WTC11 (cell line): ENCODE data around the gene PGD. TPM values are rescaled to one million over a fixed set of nuclear protein-coding genes. Genes with fewer than 3 reads are reported as not detected.

Experiments used
- ATAC-seq: fragments of 200-7000 bp; cut with Tn5 transposase; 2 replicates; pipeline ENCODE4 v1.10.0; 2021; ENCODE audit warnings: mild to moderate bottlenecking, moderate library complexity
- CTCF ChIA-PET: fragments of 300-600 bp; sonication (Branson Sonifier 250); formaldehyde crosslinking; loops from one replicate; lab custom pipeline; 2021; ENCODE audit warnings: antibody characterized with exemption; lab: Charles Lee
- POLR2A ChIA-PET: fragments of 350-600 bp; sonication (Branson Sonifier 250); formaldehyde crosslinking; loops from one replicate; lab custom pipeline; 2021; ENCODE audit warnings: antibody characterized with exemption; lab: Charles Lee
- DNase-seq: peaks from one replicate; pipeline ENCODE4 v3.0.0; 2021; ENCODE audit warnings: low spot score
- H3K27ac Mint-ChIP-seq: 2 replicates; pipeline ENCODE4 v1.8.0; 2021; ENCODE audit warnings: mixed read lengths
- H3K27me3 Mint-ChIP-seq: 2 replicates; pipeline ENCODE4 v1.8.0; 2021; ENCODE audit warnings: low read depth, mild to moderate bottlenecking, moderate library complexity, mixed read lengths
- H3K36me3 Mint-ChIP-seq: 2 replicates; pipeline ENCODE4 v1.8.0; 2021; ENCODE audit warnings: mixed read lengths
- H3K4me1 Mint-ChIP-seq: 2 replicates; pipeline ENCODE4 v1.8.0; 2022; ENCODE audit warnings: mixed read lengths
- H3K4me3 Mint-ChIP-seq: 2 replicates; pipeline ENCODE4 v1.8.0; 2021; ENCODE audit warnings: mild to moderate bottlenecking, moderate library complexity, mixed read lengths
- H3K9me3 Mint-ChIP-seq: 2 replicates; pipeline ENCODE4 v1.8.0; 2021; ENCODE audit warnings: mixed read lengths
- ATF2 ChIP-seq: sonication (generic); formaldehyde crosslinking; IDR thresholded peaks from 2 replicates; pipeline ENCODE4 v1.8.1; 2022; ENCODE audit warnings: low read depth, missing genetic modification reagents, borderline replicate concordance
- E2F5 ChIP-seq: sonication (generic); formaldehyde crosslinking; IDR thresholded peaks from 2 replicates; pipeline ENCODE4 v1.8.1; 2022; ENCODE audit warnings: mild to moderate bottlenecking, moderate library complexity, missing genetic modification reagents
- ELF4 ChIP-seq: sonication (generic); formaldehyde crosslinking; IDR thresholded peaks from 2 replicates; pipeline ENCODE4 v1.8.1; 2022; ENCODE audit warnings: low read depth, mild to moderate bottlenecking, moderate library complexity, missing genetic modification reagents
- FOXK1 ChIP-seq: sonication (generic); formaldehyde crosslinking; IDR thresholded peaks from 2 replicates; pipeline ENCODE4 v1.8.0; 2022; ENCODE audit warnings: mild to moderate bottlenecking, moderate library complexity, missing genetic modification reagents
- GABPB1 ChIP-seq: sonication (generic); formaldehyde crosslinking; IDR thresholded peaks from 2 replicates; pipeline ENCODE4 v1.8.1; 2023; ENCODE audit warnings: mild to moderate bottlenecking, missing genetic modification reagents
- HMGXB4 ChIP-seq: sonication (generic); formaldehyde crosslinking; IDR thresholded peaks from 2 replicates; pipeline ENCODE4 v1.8.1; 2023; ENCODE audit warnings: mild to moderate bottlenecking, moderate library complexity, missing genetic modification reagents
- JUN ChIP-seq: sonication (generic); formaldehyde crosslinking; IDR thresholded peaks from 2 replicates; pipeline ENCODE4 v1.8.0; 2023; ENCODE audit warnings: mild to moderate bottlenecking, missing genetic modification reagents
- KAT7 ChIP-seq: sonication (generic); formaldehyde crosslinking; IDR thresholded peaks from 2 replicates; pipeline ENCODE4 v1.8.1; 2023; ENCODE audit warnings: missing genetic modification reagents, mild to moderate bottlenecking, borderline replicate concordance
- MXD4 ChIP-seq: fragments of 250-450 bp; sonication (Bioruptor Pico); IDR thresholded peaks from 2 replicates; pipeline ENCODE4 v1.8.0; 2021; ENCODE audit warnings: mild to moderate bottlenecking, moderate library complexity, borderline replicate concordance
- MYBL2 ChIP-seq: sonication (generic); formaldehyde crosslinking; IDR thresholded peaks from 2 replicates; pipeline ENCODE4 v1.8.1; 2023; ENCODE audit warnings: mild to moderate bottlenecking, moderate library complexity, missing genetic modification reagents
- NFATC4 ChIP-seq: fragments of 250-450 bp; sonication (Bioruptor Pico); IDR thresholded peaks from 2 replicates; pipeline ENCODE4 v1.9.0; 2021; ENCODE audit warnings: mild to moderate bottlenecking
- PRRX2 ChIP-seq: fragments of 250-450 bp; sonication (Bioruptor Pico); IDR thresholded peaks from 2 replicates; pipeline ENCODE4 v1.8.0; 2021; ENCODE audit warnings: mild to moderate bottlenecking
- SOX15 ChIP-seq: fragments of 250-450 bp; sonication (Bioruptor Pico); IDR thresholded peaks from 2 replicates; pipeline ENCODE4 v1.9.0; 2021; ENCODE audit warnings: mild to moderate bottlenecking
- TCF7 ChIP-seq: sonication (generic); formaldehyde crosslinking; IDR thresholded peaks from 2 replicates; pipeline ENCODE4 v1.8.0; 2022; ENCODE audit warnings: mild to moderate bottlenecking, low read depth, missing genetic modification reagents, moderate library complexity
- TEAD4 ChIP-seq: sonication (generic); formaldehyde crosslinking; IDR thresholded peaks from 2 replicates; pipeline ENCODE4 v1.8.0; 2022; ENCODE audit warnings: mild to moderate bottlenecking, missing genetic modification reagents
- ZNF219 ChIP-seq: sonication (generic); formaldehyde crosslinking; IDR thresholded peaks from 2 replicates; pipeline ENCODE4 v1.8.0; 2023; ENCODE audit warnings: missing genetic modification reagents, mild to moderate bottlenecking, borderline replicate concordance
- ZNF281 ChIP-seq: sonication (generic); formaldehyde crosslinking; IDR thresholded peaks from 2 replicates; pipeline ENCODE4 v1.8.0; 2023; ENCODE audit warnings: mild to moderate bottlenecking, missing genetic modification reagents
- ZNF396 ChIP-seq: fragments of 250-450 bp; sonication (Bioruptor Pico); IDR thresholded peaks from 2 replicates; pipeline ENCODE4 v1.8.0; 2021; ENCODE audit warnings: mild to moderate bottlenecking, moderate library complexity, borderline replicate concordance
- total RNA-seq: library from RNA; stranded (reverse); gene quantifications from 3 replicates; pipeline ENCODE4 v1.2.3, GENCODE V29; 2021
- TF ChIP-seq, protein P1 (sequence below): sonication (generic); formaldehyde crosslinking; IDR thresholded peaks from 2 replicates; pipeline ENCODE4 v1.8.0; 2022; ENCODE audit warnings: mild to moderate bottlenecking, missing genetic modification reagents
- TF ChIP-seq, protein P2 (sequence below): sonication (generic); formaldehyde crosslinking; conservative IDR thresholded peaks from 2 replicates; pipeline ENCODE4 v1.8.1; 2023; ENCODE audit warnings: mild to moderate bottlenecking, low read depth, missing genetic modification reagents, moderate library complexity
- TF ChIP-seq, protein P3 (sequence below): sonication (generic); formaldehyde crosslinking; IDR thresholded peaks from 2 replicates; pipeline ENCODE4 v1.8.0; 2022; ENCODE audit warnings: mild to moderate bottlenecking, missing genetic modification reagents
- TF ChIP-seq, protein P4 (sequence below): fragments of 250-450 bp; sonication (Bioruptor Pico); IDR thresholded peaks from 2 replicates; pipeline ENCODE4 v1.8.0; 2021; ENCODE audit warnings: mild to moderate bottlenecking

Gene PGD
- total RNA-seq, 1 experiment from 2014 or later: 278 TPM

DNA sequence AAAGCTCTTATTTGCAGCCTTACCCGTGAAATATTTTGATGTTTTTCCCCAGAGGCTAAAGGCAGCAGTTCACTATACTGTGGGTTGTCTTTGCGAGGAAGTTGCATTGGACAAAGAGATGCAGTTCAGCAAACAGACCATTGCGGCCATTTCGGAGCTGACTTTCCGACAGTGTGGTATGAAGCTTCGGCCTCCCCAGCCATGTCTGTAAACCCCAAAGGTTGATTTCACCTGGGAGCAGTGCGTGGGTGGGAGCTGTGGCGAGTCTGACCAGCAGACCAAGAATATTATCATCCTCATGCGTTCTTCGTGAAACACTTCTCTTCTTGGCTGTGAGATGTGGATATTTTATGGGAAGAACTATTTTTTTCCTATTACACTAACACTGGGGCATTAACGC, 34.9 kb downstream of the PGD start:
- H3K4me3 Mint-ChIP-seq: no peak overlapping the region
- no peak for ATAC-seq
- no peaks in the 10 kb centered on the region for H3K36me3 Mint-ChIP-seq
- DNase-seq: no peak
- CTCF ChIA-PET: interaction anchor here (1.8 kb wide), 1 partner anchor 17 kb away, joined by 5 read pairs; no protein-coding TSS in a partner anchor
- H3K27ac Mint-ChIP-seq: no peak overlapping the region
- no peaks in the 10 kb centered on the region for H3K27me3 Mint-ChIP-seq
- no peaks in the 10 kb centered on the region for H3K9me3 Mint-ChIP-seq
- TF ChIP-seq ATF2 (CRISPR knock-in tag): no peak
- TF ChIP-seq NFATC4: no peak
- no peak for TF ChIP-seq ZNF281 (CRISPR knock-in tag)
- no peak for TF ChIP-seq ZNF396 (CRISPR knock-in tag)
- no peak for TF ChIP-seq TEAD4 (CRISPR knock-in tag)
- no peak for TF ChIP-seq PRRX2 (CRISPR knock-in tag)
- TF ChIP-seq HMGXB4: no peak
- no peak for TF ChIP-seq JUN (CRISPR knock-in tag)
- no peak for TF ChIP-seq GABPB1 (CRISPR knock-in tag)
- no peak for TF ChIP-seq TCF7 (CRISPR knock-in tag)
- no peak for TF ChIP-seq KAT7 (CRISPR knock-in tag)
- TF ChIP-seq, protein P1, sequence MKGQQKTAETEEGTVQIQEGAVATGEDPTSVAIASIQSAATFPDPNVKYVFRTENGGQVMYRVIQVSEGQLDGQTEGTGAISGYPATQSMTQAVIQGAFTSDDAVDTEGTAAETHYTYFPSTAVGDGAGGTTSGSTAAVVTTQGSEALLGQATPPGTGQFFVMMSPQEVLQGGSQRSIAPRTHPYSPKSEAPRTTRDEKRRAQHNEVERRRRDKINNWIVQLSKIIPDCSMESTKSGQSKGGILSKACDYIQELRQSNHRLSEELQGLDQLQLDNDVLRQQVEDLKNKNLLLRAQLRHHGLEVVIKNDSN (CRISPR knock-in tag): no peak
- no peak for TF ChIP-seq ELF4 (CRISPR knock-in tag)
- no peak for TF ChIP-seq E2F5 (CRISPR knock-in tag)
- no peak for TF ChIP-seq SOX15 (CRISPR knock-in tag)
- TF ChIP-seq ZNF219 (CRISPR knock-in tag): no peak
- POLR2A ChIA-PET: interaction anchor here (0.6 kb wide), 1 partner anchor 20 kb away, joined by 5 read pairs; no protein-coding TSS in a partner anchor
- peaks cover 16% of the 10 kb centered on the region for H3K4me1 Mint-ChIP-seq

DNA sequence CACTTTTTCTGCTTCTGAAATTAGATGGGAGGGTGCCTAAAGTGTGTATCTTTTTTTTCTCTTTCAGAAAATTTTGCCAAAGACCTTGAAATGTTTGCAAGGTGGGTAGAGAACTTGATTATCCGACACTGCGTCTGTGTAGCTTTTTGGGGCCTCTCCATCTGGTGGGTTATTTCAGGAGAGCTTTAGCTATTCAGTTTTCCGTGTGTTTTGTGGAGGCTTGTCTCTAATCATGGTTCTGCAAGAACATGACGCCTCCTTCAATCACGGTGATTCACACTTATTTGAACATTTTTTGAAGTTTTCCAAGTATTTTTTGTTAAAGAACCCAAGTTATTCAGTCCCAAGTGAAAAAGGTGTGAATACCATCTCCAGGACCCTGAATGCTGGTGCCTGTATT, 35.7 kb downstream of the PGD start:
- Mint-ChIP-seq H3K27me3 (no peaks in the 10 kb centered on the region), H3K27ac (no peak overlapping the region), H3K4me1 (peaks cover 16% of the 10 kb centered on the region), H3K36me3 (no peaks in the 10 kb centered on the region), H3K9me3 (no peaks in the 10 kb centered on the region), H3K4me3 (no peak overlapping the region)
- no peak for DNase-seq
- ATAC-seq: no peak
- ChIA-PET CTCF (interaction anchor here (0.7 to 1.8 kb wide), 2 partner anchors 16 to 60 kb away, joined by 5 read pairs; no protein-coding TSS in a partner anchor), POLR2A (interaction anchor here (0.6 kb wide), 1 partner anchor 68 kb away, joined by 5 read pairs; no protein-coding TSS in a partner anchor)
- TF ChIP-seq, protein P2, sequence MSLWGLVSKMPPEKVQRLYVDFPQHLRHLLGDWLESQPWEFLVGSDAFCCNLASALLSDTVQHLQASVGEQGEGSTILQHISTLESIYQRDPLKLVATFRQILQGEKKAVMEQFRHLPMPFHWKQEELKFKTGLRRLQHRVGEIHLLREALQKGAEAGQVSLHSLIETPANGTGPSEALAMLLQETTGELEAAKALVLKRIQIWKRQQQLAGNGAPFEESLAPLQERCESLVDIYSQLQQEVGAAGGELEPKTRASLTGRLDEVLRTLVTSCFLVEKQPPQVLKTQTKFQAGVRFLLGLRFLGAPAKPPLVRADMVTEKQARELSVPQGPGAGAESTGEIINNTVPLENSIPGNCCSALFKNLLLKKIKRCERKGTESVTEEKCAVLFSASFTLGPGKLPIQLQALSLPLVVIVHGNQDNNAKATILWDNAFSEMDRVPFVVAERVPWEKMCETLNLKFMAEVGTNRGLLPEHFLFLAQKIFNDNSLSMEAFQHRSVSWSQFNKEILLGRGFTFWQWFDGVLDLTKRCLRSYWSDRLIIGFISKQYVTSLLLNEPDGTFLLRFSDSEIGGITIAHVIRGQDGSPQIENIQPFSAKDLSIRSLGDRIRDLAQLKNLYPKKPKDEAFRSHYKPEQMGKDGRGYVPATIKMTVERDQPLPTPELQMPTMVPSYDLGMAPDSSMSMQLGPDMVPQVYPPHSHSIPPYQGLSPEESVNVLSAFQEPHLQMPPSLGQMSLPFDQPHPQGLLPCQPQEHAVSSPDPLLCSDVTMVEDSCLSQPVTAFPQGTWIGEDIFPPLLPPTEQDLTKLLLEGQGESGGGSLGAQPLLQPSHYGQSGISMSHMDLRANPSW: no peak
- no peak for TF ChIP-seq FOXK1 (CRISPR knock-in tag)
- TF ChIP-seq, protein P3, sequence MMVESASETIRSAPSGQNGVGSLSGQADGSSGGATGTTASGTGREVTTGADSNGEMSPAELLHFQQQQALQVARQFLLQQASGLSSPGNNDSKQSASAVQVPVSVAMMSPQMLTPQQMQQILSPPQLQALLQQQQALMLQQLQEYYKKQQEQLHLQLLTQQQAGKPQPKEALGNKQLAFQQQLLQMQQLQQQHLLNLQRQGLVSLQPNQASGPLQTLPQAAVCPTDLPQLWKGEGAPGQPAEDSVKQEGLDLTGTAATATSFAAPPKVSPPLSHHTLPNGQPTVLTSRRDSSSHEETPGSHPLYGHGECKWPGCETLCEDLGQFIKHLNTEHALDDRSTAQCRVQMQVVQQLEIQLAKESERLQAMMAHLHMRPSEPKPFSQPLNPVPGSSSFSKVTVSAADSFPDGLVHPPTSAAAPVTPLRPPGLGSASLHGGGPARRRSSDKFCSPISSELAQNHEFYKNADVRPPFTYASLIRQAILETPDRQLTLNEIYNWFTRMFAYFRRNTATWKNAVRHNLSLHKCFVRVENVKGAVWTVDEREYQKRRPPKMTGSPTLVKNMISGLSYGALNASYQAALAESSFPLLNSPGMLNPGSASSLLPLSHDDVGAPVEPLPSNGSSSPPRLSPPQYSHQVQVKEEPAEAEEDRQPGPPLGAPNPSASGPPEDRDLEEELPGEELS (CRISPR knock-in tag): no peak
- TF ChIP-seq MYBL2 (CRISPR knock-in tag): no peak
- TF ChIP-seq MXD4 (CRISPR knock-in tag): no peak
- TF ChIP-seq, protein P4, sequence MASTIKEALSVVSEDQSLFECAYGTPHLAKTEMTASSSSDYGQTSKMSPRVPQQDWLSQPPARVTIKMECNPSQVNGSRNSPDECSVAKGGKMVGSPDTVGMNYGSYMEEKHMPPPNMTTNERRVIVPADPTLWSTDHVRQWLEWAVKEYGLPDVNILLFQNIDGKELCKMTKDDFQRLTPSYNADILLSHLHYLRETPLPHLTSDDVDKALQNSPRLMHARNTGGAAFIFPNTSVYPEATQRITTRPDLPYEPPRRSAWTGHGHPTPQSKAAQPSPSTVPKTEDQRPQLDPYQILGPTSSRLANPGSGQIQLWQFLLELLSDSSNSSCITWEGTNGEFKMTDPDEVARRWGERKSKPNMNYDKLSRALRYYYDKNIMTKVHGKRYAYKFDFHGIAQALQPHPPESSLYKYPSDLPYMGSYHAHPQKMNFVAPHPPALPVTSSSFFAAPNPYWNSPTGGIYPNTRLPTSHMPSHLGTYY (CRISPR knock-in tag): no peak
